K562 (cell line): ENCODE measurements around the gene CEP89. TPM values are rescaled to one million over a fixed set of nuclear protein-coding genes. Genes with fewer than 3 reads are reported as not detected.
"Not testable (repeated sequence)": the region's sequence is repeated elsewhere in the genome, so short reads cannot be mapped to it uniquely, and the experiment has no call there.

Experiments used
- ATAC-seq: fragments of 200-7000 bp; cut with Tn5 transposase; 3 replicates; pipeline ENCODE4 v1.9.1; 2020; ENCODE audit warnings: moderate library complexity
- BruUV-seq: library from RNA; stranded (reverse); fragments of 400-500 nt; replicated peaks from 2 replicates; lab custom pipeline; 2021; lab: Mats Ljungman, UMichigan
- CTCF ChIA-PET: fragments of 300-600 bp; formaldehyde crosslinking; extraction: SDS; loops from one replicate; lab custom pipeline; 2021; ENCODE audit warnings: low intra/inter-chr PET ratio; lab: Yijun Ruan, JAX
- POLR2A ChIA-PET: fragments of 300-600, 350-650 bp; sonication (Branson Sonifier 250); formaldehyde crosslinking; extraction: SDS; loops from one replicate; lab custom pipeline; 2021; ENCODE audit warnings: antibody characterized with exemption, inconsistent platforms; lab: Yijun Ruan, JAX
- DNase-seq, 4 experiments: peaks; one replicate each; pipeline versions ENCODE4 v3.0.0 to v3.0.0-alpha.2; 2011 to 2018; ENCODE audit warnings: low spot score in 3 of 4, mixed read lengths in 3 of 4; ENCODE audit errors: extremely low read depth in 1 of 4
- FAIRE-seq: peaks from 2 replicates; lab custom pipeline; 2011; peaks lifted over from hg19 to GRCh38; lab: Jason Lieb, UNC
- H2AFZ ChIP-seq: 2 replicates; pipeline ENCODE4 v1.6.0; 2011; ENCODE audit warnings: low read depth, low read length, control low read depth, inconsistent platforms
- H3K27ac ChIP-seq: fragments of 200-600 bp; 3 replicates; pipeline ENCODE4 v1.8.0; 2011; ENCODE audit warnings: low read depth, mild to moderate bottlenecking, control low read depth, inconsistent platforms, low read length, moderate library complexity, mixed read lengths; ENCODE audit errors: extremely low read depth
- H3K27me3 ChIP-seq, 2 experiments: fragments of 300-600 bp in 1 of 2; 2 replicates in 1 of 2; 3 replicates in 1 of 2; pipeline versions ENCODE4 v1.6.0 to v1.8.0; 2011; ENCODE audit warnings: inconsistent platforms in 2 of 2, low read length in 2 of 2, mild to moderate bottlenecking in 1 of 2, mixed read lengths in 1 of 2, moderate library complexity in 1 of 2; ENCODE audit not compliant: control insufficient read depth in 2 of 2, insufficient read depth in 2 of 2
- H3K36me3 ChIP-seq: fragments of 300-600 bp; 3 replicates; pipeline ENCODE4 v1.8.0; 2011; ENCODE audit warnings: mild to moderate bottlenecking, low read length, inconsistent platforms; ENCODE audit not compliant: control insufficient read depth, insufficient read depth
- H3K4me1 ChIP-seq, 2 experiments: fragments of 200-600 bp in 1 of 2; replicated peaks in 1 of 2; 2 replicates in 1 of 2; 3 replicates in 1 of 2; pipeline versions ENCODE4 v1.5.1 to v1.8.0; 2011; ENCODE audit warnings: inconsistent platforms in 2 of 2, low read length in 2 of 2, mild to moderate bottlenecking in 1 of 2, mixed read lengths in 1 of 2, moderate library complexity in 1 of 2; ENCODE audit not compliant: control insufficient read depth in 2 of 2, insufficient read depth in 2 of 2
- H3K4me2 ChIP-seq: 2 replicates; pipeline ENCODE4 v1.6.1; 2011; ENCODE audit warnings: low read length, control low read depth, inconsistent platforms, mixed read lengths; ENCODE audit not compliant: insufficient read depth
- H3K4me3 ChIP-seq: fragments of 200-600 bp; sonication (generic), shearing (Covaris generic); 2 replicates; pipeline ENCODE4 v1.5.1; 2016; ENCODE audit warnings: control low read depth, inconsistent platforms
- H3K79me2 ChIP-seq: fragments of 200-600 bp; 3 replicates; pipeline ENCODE4 v1.8.0; 2011; ENCODE audit warnings: low read length, inconsistent platforms; ENCODE audit not compliant: control insufficient read depth, insufficient read depth
- H3K9ac ChIP-seq, 2 experiments: 2 replicates each; pipeline versions ENCODE4 v1.6.0 to v1.6.1; 2011; ENCODE audit warnings: low read depth in 2 of 2, low read length in 2 of 2, control low read depth in 1 of 2, inconsistent platforms in 1 of 2, mild to moderate bottlenecking in 1 of 2, mixed read lengths in 1 of 2; ENCODE audit not compliant: insufficient read depth in 1 of 2
- H3K9me1 ChIP-seq: one replicate; pipeline ENCODE4 v1.6.0; 2011; ENCODE audit warnings: inconsistent platforms, mild to moderate bottlenecking, low read length, moderate library complexity; ENCODE audit not compliant: control insufficient read depth, insufficient read depth
- H3K9me3 ChIP-seq: replicated peaks from 2 replicates; pipeline ENCODE4 v1.5.1; 2011; ENCODE audit warnings: low read depth, low read length, inconsistent platforms; ENCODE audit not compliant: control insufficient read depth, insufficient read depth
- H4K20me1 ChIP-seq: replicated peaks from 2 replicates; pipeline ENCODE4 v1.6.1; 2011; ENCODE audit warnings: low read length, inconsistent platforms, mixed read lengths; ENCODE audit not compliant: control insufficient read depth, insufficient read depth
- WGBS: fragments of 100-300 bp; shearing (Covaris generic); methylation state at CpG from one replicate; pipeline ENCODE4 v1.1.6; 2016; ENCODE audit warnings: low coverage, mixed read lengths; ENCODE audit not compliant: insufficient coverage; ENCODE audit errors: missing lambda C conversion rate; 5-methylcytosine and 5-hydroxymethylcytosine counted together
- in situ Hi-C: fragments of 300-500 bp; cut with MboI; formaldehyde crosslinking; loops from 4 replicates; pipeline ENCODE4 v1.15.0; 2018; ENCODE audit warnings: inconsistent platforms, mixed read lengths
- intact Hi-C: fragments of 100-400 bp; cut with micrococcal nuclease; formaldehyde crosslinking; loops from 2 replicates; pipeline ENCODE4 v1.14.2; 2022
- polyA plus RNA-seq, 8 experiments: library from polyadenylated mRNA; depleted of rRNA in 4 of 8; stranded (reverse) in 5 of 8; unstranded in 3 of 8; fragments of >200 nt; fragmentation: Nextera tagmentation in 2 of 8; fragmentation: Illumina TruSeq in 1 of 8; extraction: Ambion mirVana in 2 of 8; extraction: Trizol in 1 of 8; gene quantifications; 2 replicates each; pipeline versions ENCODE4 v1.2.1 to v1.2.3, GENCODE V29; 2011 to 2014; ENCODE audit warnings: inconsistent platforms in 1 of 8, missing spikeins in 1 of 8
- total RNA-seq, 7 experiments: library from RNA; depleted of rRNA in 6 of 7; stranded (reverse); fragments of >200 nt in 6 of 7; fragmentation: Illumina TruSeq in 2 of 7; extraction: Trizol in 2 of 7; gene quantifications; 2 replicates each; pipeline versions ENCODE4 v1.2.1 to v1.2.3, GENCODE V29; 2011 to 2021; ENCODE audit warnings: low replicate concordance in 1 of 7

The CEP89 gene
- total and polyA plus RNA-seq, 9 of the 15 experiments (the other 6 are each of a cell fraction or from before 2014, with no cell fraction given) = 5.5 to 15.0 (median 7.2) TPM

GRCh38 chr19:32832825-32833224 lies 138.9 kb downstream of the CEP89 start:
- H3K4me2 ChIP-seq, in situ Hi-C loops, H3K9me3 ChIP-seq, H2AFZ ChIP-seq, H4K20me1 ChIP-seq, H3K4me1 ChIP-seq, DNase-seq, H3K4me3 ChIP-seq, H3K9ac ChIP-seq, H3K27ac ChIP-seq, H3K79me2 ChIP-seq, BruUV-seq, CTCF ChIA-PET, H3K9me1 ChIP-seq, intact Hi-C loops, H3K36me3 ChIP-seq, ATAC-seq: not testable (repeated sequence)
- peaks cover 32 to 42% of the 10 kb centered on the region in 2 experiments for H3K27me3 ChIP-seq
- POLR2A ChIA-PET = interaction anchor here (0.6 kb wide), 1 partner anchor 251 kb away, joined by 3 read pairs; no protein-coding TSS in a partner anchor
- FAIRE-seq = peak; percentile 65
- WGBS = 6% methylated on average over 7 of the region's 7 CpGs

- H3K4me3 ChIP-seq, ATAC-seq, BruUV-seq, intact Hi-C loops, H3K9ac ChIP-seq, H2AFZ ChIP-seq, H4K20me1 ChIP-seq, H3K4me2 ChIP-seq, CTCF ChIA-PET, H3K4me1 ChIP-seq, H3K79me2 ChIP-seq, in situ Hi-C loops, FAIRE-seq, H3K9me3 ChIP-seq, H3K27ac ChIP-seq, H3K9me1 ChIP-seq, DNase-seq, H3K36me3 ChIP-seq: not testable (repeated sequence)
- POLR2A ChIA-PET = interaction anchor here (0.6 kb wide), 1 partner anchor 250 kb away, joined by 3 read pairs; no protein-coding TSS in a partner anchor
- WGBS = 13% methylated on average over 6 of the region's 12 CpGs
- peaks cover 35 to 48% of the 10 kb centered on the region in 2 experiments for H3K27me3 ChIP-seq
Measured at GRCh38 chr19:32832094-32832493, 139.7 kb downstream of the CEP89 start.
